ENCODE data around the gene LMTK2.

DNA sequence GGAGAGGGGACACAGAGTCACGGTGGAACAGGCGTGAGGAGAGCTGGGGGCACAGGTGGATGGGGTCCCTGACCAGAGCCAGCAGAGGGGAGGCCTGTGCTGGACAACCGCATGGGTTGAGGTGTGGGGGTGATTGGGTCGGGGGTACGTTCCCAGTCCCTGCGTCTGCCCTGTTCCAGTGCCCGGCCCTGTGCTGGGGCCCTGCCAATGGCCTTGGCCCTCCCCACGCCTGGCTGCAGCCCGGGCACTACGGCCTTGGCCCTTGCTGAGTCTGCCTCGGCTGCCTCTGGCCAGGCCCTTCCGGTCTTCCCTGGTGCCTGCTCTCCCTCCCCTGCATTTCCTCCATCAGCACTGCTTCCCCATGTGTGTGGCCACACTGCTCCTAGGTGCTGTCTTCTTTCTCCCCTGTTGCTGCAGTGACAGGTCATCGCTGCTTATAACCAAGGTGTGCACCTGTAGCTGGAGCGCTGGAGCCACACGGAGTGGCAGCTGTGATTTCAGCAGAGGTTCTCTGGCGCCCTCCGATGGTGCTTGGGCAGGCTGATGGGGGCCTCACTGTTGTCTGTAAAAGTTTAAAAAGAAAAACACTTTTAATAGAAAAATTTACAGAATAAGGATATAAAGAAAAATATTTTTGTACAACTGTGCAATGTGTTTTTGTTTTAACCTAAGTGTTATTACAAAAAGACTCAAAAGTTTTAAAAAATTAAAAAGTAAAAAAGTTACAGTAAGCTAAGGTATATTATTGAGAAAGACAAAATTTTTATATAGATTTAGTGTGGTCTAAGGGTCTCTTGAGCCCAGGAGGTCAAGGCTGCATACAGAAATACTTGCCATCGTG lies 59.4 kb downstream of the LMTK2 start:
- TF ChIP-seq TAF1 (IDR thresholded peaks at IDR 0.05; ENCODE audit: low read depth, low read length): no peak
- TF ChIP-seq POLR2A (IDR thresholded peaks at IDR 0.05; ENCODE audit: low read depth, low read length): no peak
- TF ChIP-seq POLR2AphosphoS5 (IDR thresholded peaks at IDR 0.05; ENCODE audit: low read depth, low read length): no peak
- TF ChIP-seq SPI1 (IDR thresholded peaks at IDR 0.05; ENCODE audit: low read depth, low read length): no peak
- no peak for TF ChIP-seq PAX5 (IDR thresholded peaks at IDR 0.05; ENCODE audit: insufficient read depth, low read length, severe bottlenecking)
- TF ChIP-seq POU2F2 (IDR thresholded peaks at IDR 0.05; ENCODE audit: low read depth, low read length): no peak
